SK-N-SH (cell line): ENCODE data around the gene FMN1. TPM values are rescaled to one million over a fixed set of nuclear protein-coding genes. Genes with fewer than 3 reads are reported as not detected.

Experiments used
- CTCF ChIA-PET: fragments of 300-600, 350-600 bp; formaldehyde crosslinking; extraction: SDS; loops from one replicate; lab custom pipeline; 2021; lab: Yijun Ruan, JAX
- POLR2A ChIA-PET: fragments of 350-600 bp; sonication (Branson Sonifier 250); formaldehyde crosslinking; extraction: SDS; loops from one replicate; lab custom pipeline; 2020; ENCODE audit warnings: antibody characterized with exemption, inconsistent platforms; lab: Yijun Ruan, JAX
- DNase-seq: peaks from one replicate; pipeline ENCODE4 v3.0.0; 2012
- H2AFZ ChIP-seq: fragments of 200-600 bp; sonication (generic); 2 replicates; pipeline ENCODE4 v1.8.1; 2016; ENCODE audit warnings: antibody characterized with exemption, mild to moderate bottlenecking, low read depth
- H3F3A ChIP-seq: fragments of 200-600 bp; sonication (generic); replicated peaks from 2 replicates; pipeline ENCODE3; 2016; ENCODE audit warnings: antibody characterized with exemption, mild to moderate bottlenecking; ENCODE audit not compliant: insufficient read depth
- H3K27ac ChIP-seq, 2 experiments: fragments of 200-500 bp in 1 of 2; fragments of 200-600 bp in 1 of 2; sonication (Bioruptor generic) in 1 of 2; sonication (generic), shearing (Covaris generic) in 1 of 2; 2 replicates each; pipeline versions ENCODE4 v1.5.1 to v1.6.1; 2014 to 2016; ENCODE audit warnings: low read depth in 2 of 2, inconsistent platforms in 1 of 2, low read length in 1 of 2, mild to moderate bottlenecking in 1 of 2, mixed read lengths in 1 of 2
- H3K27me3 ChIP-seq: fragments of 200-600 bp; sonication (generic), shearing (Covaris generic); 2 replicates; pipeline ENCODE4 v1.6.1; 2016; ENCODE audit warnings: mixed run types; ENCODE audit not compliant: insufficient read depth
- H3K36me3 ChIP-seq, 2 experiments: fragments of 200-500 bp in 1 of 2; fragments of 200-600 bp in 1 of 2; sonication (Bioruptor generic) in 1 of 2; sonication (generic) in 1 of 2; replicated peaks in 1 of 2; 2 replicates each; pipeline versions ENCODE3 to v1.5.1; 2014 to 2016; ENCODE audit warnings: low read length in 1 of 2, mild to moderate bottlenecking in 1 of 2; ENCODE audit not compliant: insufficient read depth in 2 of 2, control insufficient read depth in 1 of 2
- H3K4me1 ChIP-seq, 2 experiments: fragments of 200-500 bp in 1 of 2; fragments of 200-600 bp in 1 of 2; sonication (Bioruptor generic) in 1 of 2; sonication (generic), shearing (Covaris generic) in 1 of 2; 2 replicates each; pipeline versions ENCODE4 v1.5.1 to v1.6.1; 2014 to 2016; ENCODE audit warnings: low read depth in 1 of 2, low read length in 1 of 2, mixed run types in 1 of 2; ENCODE audit not compliant: insufficient read depth in 2 of 2, control insufficient read depth in 1 of 2
- H3K4me2 ChIP-seq: fragments of 200-600 bp; sonication (generic), shearing (Covaris generic); 2 replicates; pipeline ENCODE4 v1.6.1; 2017; ENCODE audit warnings: mixed run types
- H3K4me3 ChIP-seq, 2 experiments: fragments of 200-500 bp in 1 of 2; fragments of 200-600 bp in 1 of 2; sonication (Bioruptor generic) in 1 of 2; sonication (generic), shearing (Covaris generic) in 1 of 2; 2 replicates each; pipeline versions ENCODE4 v1.5.1 to v1.8.1; 2014 to 2016; ENCODE audit warnings: low read depth in 2 of 2, inconsistent platforms in 1 of 2, low read length in 1 of 2, mild to moderate bottlenecking in 1 of 2, mixed read lengths in 1 of 2, moderate library complexity in 1 of 2
- H3K79me2 ChIP-seq: fragments of 200-600 bp; sonication (generic); 2 replicates; pipeline ENCODE4 v1.8.1; 2017; ENCODE audit warnings: mild to moderate bottlenecking; ENCODE audit not compliant: insufficient read depth
- H3K9ac ChIP-seq: fragments of 200-600 bp; sonication (generic); 2 replicates; pipeline ENCODE4 v1.6.1; 2017; ENCODE audit warnings: mixed run types
- H3K9me2 ChIP-seq: fragments of 200-600 bp; sonication (generic); 2 replicates; pipeline ENCODE4 v1.6.1; 2017; ENCODE audit warnings: mixed run types
- H3K9me3 ChIP-seq: fragments of 200-600 bp; sonication (generic); 2 replicates; pipeline ENCODE4 v1.6.1; 2017; ENCODE audit warnings: mixed run types, mild to moderate bottlenecking, moderate library complexity
- H4K20me1 ChIP-seq: fragments of 200-600 bp; sonication (generic); 2 replicates; pipeline ENCODE4 v1.6.1; 2017; ENCODE audit warnings: mild to moderate bottlenecking, mixed run types; ENCODE audit not compliant: insufficient read depth
- CHD2 ChIP-seq: fragments of 150-350 bp; IDR thresholded peaks from 2 replicates; pipeline ENCODE4 v1.6.1; 2018; ENCODE audit warnings: low read length; ENCODE audit not compliant: partially characterized antibody
- CTCF ChIP-seq: fragments of 200-600 bp; sonication (generic); IDR thresholded peaks from 2 replicates; pipeline ENCODE4 v1.6.1; 2017; ENCODE audit warnings: antibody characterized with exemption, mild to moderate bottlenecking, moderate library complexity
- EP300 ChIP-seq, 2 experiments: IDR thresholded peaks; 2 replicates each; pipeline versions ENCODE4 v1.4.0 to v1.6.1; 2012; ENCODE audit warnings: borderline replicate concordance in 1 of 2, low read depth in 1 of 2, low read length in 1 of 2
- FOXJ3 ChIP-seq: sonication (generic); formaldehyde crosslinking; IDR thresholded peaks from 2 replicates; pipeline ENCODE4 v1.5.1; 2020; ENCODE audit warnings: mild to moderate bottlenecking, missing genetic modification reagents
- FOXM1 ChIP-seq: IDR thresholded peaks from 2 replicates; pipeline ENCODE4 v1.4.0; 2012; ENCODE audit warnings: low read depth, mild to moderate bottlenecking
- GATA2 ChIP-seq: sonication (generic); formaldehyde crosslinking; IDR thresholded peaks from 2 replicates; pipeline ENCODE4 v1.5.0; 2020; ENCODE audit warnings: mild to moderate bottlenecking, missing genetic modification reagents
- IRF3 ChIP-seq: fragments of 150-350 bp; IDR thresholded peaks from 2 replicates; pipeline ENCODE4 v1.6.1; 2016; ENCODE audit warnings: mild to moderate bottlenecking, low read depth, low read length
- JUND ChIP-seq: IDR thresholded peaks from 2 replicates; pipeline ENCODE4 v1.4.0; 2012
- NRF1 ChIP-seq: IDR thresholded peaks from 2 replicates; pipeline ENCODE4 v1.6.1; 2012; ENCODE audit warnings: low read depth, mild to moderate bottlenecking, low read length
- RAD21 ChIP-seq: IDR thresholded peaks from 2 replicates; pipeline ENCODE4 v1.6.1; 2012; ENCODE audit warnings: mild to moderate bottlenecking, low read length
- RCOR1 ChIP-seq: fragments of 150-350 bp; IDR thresholded peaks from 2 replicates; pipeline ENCODE4 v1.6.1; 2017; ENCODE audit warnings: antibody characterized with exemption, low read length
- REST ChIP-seq: IDR thresholded peaks from 2 replicates; pipeline ENCODE4 v1.6.1; 2012; ENCODE audit warnings: mild to moderate bottlenecking, low read depth, low read length, moderate library complexity
- RXRA ChIP-seq: IDR thresholded peaks from 2 replicates; pipeline ENCODE4 v1.4.0; 2012; ENCODE audit warnings: low read depth, mild to moderate bottlenecking, borderline replicate concordance
- SIN3A ChIP-seq: IDR thresholded peaks from 2 replicates; pipeline ENCODE4 v1.6.1; 2012; ENCODE audit warnings: low read depth, mild to moderate bottlenecking, low read length, moderate library complexity, borderline replicate concordance
- SMC3 ChIP-seq: IDR thresholded peaks from 2 replicates; pipeline ENCODE4 v1.6.1; 2012; ENCODE audit warnings: low read depth, low read length, improper control_type of control experiment
- TAF1 ChIP-seq: IDR thresholded peaks from 2 replicates; pipeline ENCODE4 v1.6.1; 2012; ENCODE audit warnings: low read depth, mild to moderate bottlenecking, low read length, moderate library complexity, borderline replicate concordance
- TEAD4 ChIP-seq: IDR thresholded peaks from 2 replicates; pipeline ENCODE4 v1.4.0; 2012; ENCODE audit warnings: mild to moderate bottlenecking, borderline replicate concordance; ENCODE audit not compliant: insufficient read depth
- USF1 ChIP-seq: IDR thresholded peaks from 2 replicates; pipeline ENCODE4 v1.4.0; 2012; ENCODE audit warnings: low read depth, borderline replicate concordance
- YY1 ChIP-seq: IDR thresholded peaks from 2 replicates; pipeline ENCODE4 v1.4.0; 2012; ENCODE audit warnings: low read depth, mild to moderate bottlenecking
- WGBS: methylation state at CpG from one replicate; pipeline ENCODE4 v1.1.6; 2017; ENCODE audit warnings: low lambda C conversion rate; 5-methylcytosine and 5-hydroxymethylcytosine counted together
- polyA plus RNA-seq, 3 experiments: library from polyadenylated mRNA; depleted of rRNA; stranded (reverse); fragments of >200 nt; gene quantifications; 2 replicates each; pipeline ENCODE4 v1.2.3, GENCODE V29; 2012

The FMN1 gene
- polyA plus RNA-seq, 1 of the 3 experiments (the other 2 are of a cell fraction) = 9.1 TPM

GRCh38 chr15:32886459-32886858, 308.1 kb downstream of the FMN1 start:
- ChIA-PET CTCF (interaction anchor here (0.9 to 1.4 kb wide), 4 partner anchors 18 to 224 kb away, joined by 3 to 8 read pairs (median 4); no protein-coding TSS in a partner anchor), POLR2A (no interaction called here)
- no peak overlapping the region for H3K4me3 ChIP-seq
- no peaks in the 10 kb centered on the region for H3K4me1 ChIP-seq
- DNase-seq = no peak
- no peaks in the 10 kb centered on the region for H3K79me2 ChIP-seq
- no peaks in the 10 kb centered on the region for H3K9me3 ChIP-seq
- H3F3A ChIP-seq = peaks cover 39% of the 10 kb centered on the region
- H3K4me2 ChIP-seq = no peak overlapping the region
- no peak overlapping the region for H2AFZ ChIP-seq
- H3K27ac ChIP-seq = no peak overlapping the region
- 96% methylated on average over 7 of the region's 7 CpGs for WGBS
- H3K36me3 ChIP-seq = peaks cover 29 to 84% of the 10 kb centered on the region in 2 experiments
- TF ChIP-seq CTCF (no peak), EP300 (IDR thresholded peaks at IDR 0.05; ENCODE audit: borderline replicate concordance in 1 of 2, low read depth in 1 of 2, low read length in 1 of 2) (no peak), FOXM1 (no peak), REST (no peak), NRF1 (no peak), CHD2 (no peak), YY1 (no peak), TAF1 (no peak), IRF3 (no peak)
- no peaks in the 10 kb centered on the region for H4K20me1 ChIP-seq
- no peak overlapping the region for H3K9ac ChIP-seq
- no peaks in the 10 kb centered on the region for H3K27me3 ChIP-seq
- no peaks in the 10 kb centered on the region for H3K9me2 ChIP-seq

GRCh38 chr15:32885713-32886112, 308.8 kb downstream of the FMN1 start:
- CTCF ChIA-PET = interaction anchor here (1.1 kb wide), 1 partner anchor 223 kb away, joined by 8 read pairs; no protein-coding TSS in a partner anchor
- TF ChIP-seq SIN3A = no peak
- TF ChIP-seq TEAD4 = no peak
- no peak for TF ChIP-seq GATA2 (CRISPR knock-in tag)
- no peak for TF ChIP-seq RCOR1
- TF ChIP-seq USF1 = no peak
- no peak for TF ChIP-seq RXRA
- TF ChIP-seq CHD2 = no peak
- no peak for TF ChIP-seq JUND
- TF ChIP-seq IRF3 = no peak
- TF ChIP-seq RAD21 = no peak
- TF ChIP-seq SMC3 = no peak
- no peak for TF ChIP-seq YY1
- TF ChIP-seq FOXM1 = no peak
- no peak for TF ChIP-seq FOXJ3 (CRISPR knock-in tag)
- Histone ChIP-seq H3K79me2 (no peaks in the 10 kb centered on the region), H3K36me3 (peaks cover 33 to 84% of the 10 kb centered on the region in 2 experiments), H3K9me2 (no peaks in the 10 kb centered on the region), H4K20me1 (no peaks in the 10 kb centered on the region), H2AFZ (no peak overlapping the region), H3K9ac (no peak overlapping the region), H3F3A (peaks cover 42% of the 10 kb centered on the region), H3K4me2 (no peak overlapping the region), H3K9me3 (no peaks in the 10 kb centered on the region), H3K27ac (no peak overlapping the region), H3K27me3 (no peaks in the 10 kb centered on the region), H3K4me1 (no peaks in the 10 kb centered on the region), H3K4me3 (no peak overlapping the region)
- no peak for DNase-seq
- POLR2A ChIA-PET = no interaction called here
- 85% methylated on average over 5 of the region's 5 CpGs for WGBS
